GM19193 (cell line): Measurements from ENCODE around the gene TRIM10.

Experiments used
- POLR2A ChIP-seq: IDR thresholded peaks from 4 replicates; pipeline ENCODE4 v1.6.1; 2011; ENCODE audit not compliant: insufficient read depth, insufficient read length; ENCODE audit errors: extremely low read depth

The TRIM10 gene

GRCh38 chr6:30129265-30130178, 31.5 kb downstream of the TRIM10 start:
- TF ChIP-seq POLR2A: no peak

GRCh38 chr6:30127238-30128093, 33.5 kb downstream of the TRIM10 start:
- no peak for TF ChIP-seq POLR2A

GRCh38 chr6:30122515-30122914, 38.5 kb downstream of the TRIM10 start:
- TF ChIP-seq POLR2A: no peak

GRCh38 chr6:30121446-30122366, 39.3 kb downstream of the TRIM10 start:
- no peak for TF ChIP-seq POLR2A

GRCh38 chr6:30116724-30117123, 44.3 kb downstream of the TRIM10 start:
- no peak for TF ChIP-seq POLR2A

- no peak for TF ChIP-seq POLR2A
Measured at GRCh38 chr6:30113841-30114240, 47.2 kb downstream of the TRIM10 start.

GRCh38 chr6:30113003-30113759, 47.8 kb downstream of the TRIM10 start, which contains the start of gene TRIM31:
Gene TRIM31 (minus strand): TSS chr6:30113090. CDS start chr6:30112805, 285 bp downstream.
- TF ChIP-seq POLR2A: no peak

- TF ChIP-seq POLR2A: no peak
Measured at GRCh38 chr6:30112402-30112994, 48.5 kb downstream of the TRIM10 start.

- TF ChIP-seq POLR2A: no peak
Measured at GRCh38 chr6:30111266-30111856, 49.6 kb downstream of the TRIM10 start.

GRCh38 chr6:30104661-30105060, 56.4 kb downstream of the TRIM10 start:
- TF ChIP-seq POLR2A: no peak

- TF ChIP-seq POLR2A: no peak
Measured at GRCh38 chr6:30103872-30104179, 57.2 kb downstream of the TRIM10 start.

GRCh38 chr6:30102970-30103871, 57.8 kb downstream of the TRIM10 start:
- no peak for TF ChIP-seq POLR2A
